Right lobe of liver (tissue), 6 donors: ENCODE data around the gene BRMS1. TPM values are rescaled to one million over a fixed set of nuclear protein-coding genes. Genes with fewer than 3 reads are reported as not detected.
"Not testable (repeated sequence)": the region's sequence is repeated elsewhere in the genome, so short reads cannot be mapped to it uniquely, and the experiment has no call there.

Experiments used
- ATAC-seq, 4 donors: fragments of 200-7000 bp; cut with Tn5 transposase; one replicate each; pipeline ENCODE4 v1.9.1; 2020; ENCODE audit warnings: mild to moderate bottlenecking in 4 of 4, moderate library complexity in 4 of 4
- DNase-seq, 3 donors: peaks; one replicate each; pipeline ENCODE4 v3.0.0-alpha.2; 2020
- H3K27ac ChIP-seq, 3 donors: fragments of 200-600 bp; one replicate each; pipeline ENCODE4 v1.8.0; 2022
- H3K27me3 ChIP-seq, 2 donors: fragments of 200-600 bp; one replicate each; pipeline ENCODE4 v1.8.0; 2022
- H3K36me3 ChIP-seq, 4 donors: fragments of 200-600 bp; sonication (generic) in 1 of 4; one replicate each; pipeline versions ENCODE4 v1.5.1 to v1.8.0; 2017 to 2022; ENCODE audit warnings: control low read depth in 1 of 4
- H3K4me1 ChIP-seq, 4 donors: fragments of 200-600 bp; sonication (generic) in 1 of 4; one replicate each; pipeline versions ENCODE4 v1.5.1 to v1.8.0; 2017 to 2022; ENCODE audit warnings: control low read depth in 1 of 4
- H3K4me3 ChIP-seq, 3 donors: fragments of 200-600 bp; one replicate each; pipeline ENCODE4 v1.8.0; 2022
- H3K9me3 ChIP-seq, 4 donors: fragments of 200-600 bp; sonication (generic) in 1 of 4; one replicate each; pipeline versions ENCODE4 v1.5.1 to v1.8.0; 2017 to 2022; ENCODE audit warnings: control low read depth in 1 of 4
- CTCF ChIP-seq, 4 donors: fragments of 200-600 bp in 3 of 4; fragments of 450-650 bp in 1 of 4; IDR thresholded peaks; one replicate each; pipeline versions ENCODE4 v1.5.1 to v1.8.0; 2016 to 2022; ENCODE audit warnings: antibody characterized with exemption in 4 of 4, mild to moderate bottlenecking in 2 of 4
- POLR2A ChIP-seq: fragments of 450-650 bp; IDR thresholded peaks from one replicate; pipeline ENCODE4 v1.6.1; 2017; ENCODE audit warnings: antibody characterized with exemption, mild to moderate bottlenecking
- WGBS: methylation state at CpG from one replicate; pipeline ENCODE4 v1.1.6; 2018; ENCODE audit warnings: low coverage, low lambda C conversion rate; ENCODE audit not compliant: insufficient coverage; ENCODE audit errors: missing lambda C conversion rate; 5-methylcytosine and 5-hydroxymethylcytosine counted together
- intact Hi-C, 2 donors: fragments of 100-400 bp; cut with DNase I; formaldehyde crosslinking; loops; one replicate each; pipeline versions ENCODE4 v1.11.2 to v1.14.1; 2022
- total RNA-seq, 6 experiments: library from RNA; depleted of rRNA in 2 of 6; stranded (reverse); fragments of >200 nt in 2 of 6; fragmentation: NEBNext Ultra II Directional in 3 of 6; extraction: Animal tissue kit (Norgen Biotek cat#: 25700) in 3 of 6; gene quantifications; one replicate each; pipeline versions ENCODE4 v1.1.0 to v1.2.4, GENCODE V29; 2016 to 2023
- donor health status: DM: no; HTN: yes; CAD: no.
- donor health status: DM: no; HTN: no; CAD: no.
- donor health status: DM: no; HTN: no; CAD: no.
- donor health status: DM: no; HTN: yes; CAD: no.
- donor health status: DM: no; HTN: yes; CAD: no.

The BRMS1 gene
- total RNA-seq, 6 experiments from 2014 or later: 8.2 to 31.9 (median 12.1) TPM

- H3K27me3 ChIP-seq: no peaks in the 10 kb centered on the region
- intact Hi-C loops: no loop called here
- no peaks in the 10 kb centered on the region for H3K36me3 ChIP-seq
- TF ChIP-seq CTCF (IDR thresholded peaks at IDR 0.05) (no peak), POLR2A (no peak)
- H3K4me3 ChIP-seq: no peak overlapping the region
- H3K9me3 ChIP-seq: no peaks in the 10 kb centered on the region
- no peak for ATAC-seq
- no peak for DNase-seq
- no peaks in the 10 kb centered on the region for H3K4me1 ChIP-seq
- 71% methylated on average over 6 of the region's 14 CpGs for WGBS
- no peak overlapping the region for H3K27ac ChIP-seq
Measured at GRCh38 chr11:66363187-66363601, 18.3 kb upstream of the BRMS1 start.

- H3K4me3 ChIP-seq: no peak overlapping the region
- TF ChIP-seq POLR2A (no peak), CTCF (IDR thresholded peaks at IDR 0.05) (no peak)
- no peaks in the 10 kb centered on the region for H3K4me1 ChIP-seq
- H3K27ac ChIP-seq: no peak overlapping the region
- no peaks in the 10 kb centered on the region for H3K27me3 ChIP-seq
- intact Hi-C loops: no loop called here
- no peaks in the 10 kb centered on the region for H3K9me3 ChIP-seq
- 94% methylated on average over 4 of the region's 9 CpGs for WGBS
- no peaks in the 10 kb centered on the region for H3K36me3 ChIP-seq
- ATAC-seq (no peak), DNase-seq (peak in 1 of 3 donors; percentile 31)
Measured at GRCh38 chr11:66362481-66363147, 17.7 kb upstream of the BRMS1 start.

- Histone ChIP-seq H3K4me3 (no peak overlapping the region), H3K27ac (no peak overlapping the region), H3K36me3 (no peaks in the 10 kb centered on the region), H3K27me3 (no peaks in the 10 kb centered on the region), H3K4me1 (no peaks in the 10 kb centered on the region), H3K9me3 (no peaks in the 10 kb centered on the region)
- TF ChIP-seq POLR2A: no peak
- intact Hi-C loops: no loop called here
- DNase-seq: peak in 1 of 3 donors; percentile 22
- WGBS: 54% methylated on average over 2 of the region's 6 CpGs
- ATAC-seq: no peak
Measured at GRCh38 chr11:66361502-66361941, 16.6 kb upstream of the BRMS1 start.

- H3K27ac ChIP-seq: no peak overlapping the region
- H3K4me1 ChIP-seq: no peaks in the 10 kb centered on the region
- ATAC-seq (no peak), DNase-seq (peak in 1 of 3 donors; percentile 35)
- H3K36me3 ChIP-seq: no peaks in the 10 kb centered on the region
- TF ChIP-seq CTCF (IDR thresholded peaks at IDR 0.05): no peak
- no peak for TF ChIP-seq POLR2A
- no peaks in the 10 kb centered on the region for H3K27me3 ChIP-seq
- no peaks in the 10 kb centered on the region for H3K9me3 ChIP-seq
- intact Hi-C loops: no loop called here
- 97% methylated on average over 9 of the region's 15 CpGs for WGBS
- no peak overlapping the region for H3K4me3 ChIP-seq
Measured at GRCh38 chr11:66360406-66361073, 15.6 kb upstream of the BRMS1 start.

GRCh38 chr11:66359662-66360087, 14.8 kb upstream of the BRMS1 start:
- peak in 1 of 3 donors; percentile 30 for DNase-seq
- Histone ChIP-seq H3K27me3 (no peaks in the 10 kb centered on the region), H3K36me3 (no peaks in the 10 kb centered on the region), H3K4me1 (no peaks in the 10 kb centered on the region), H3K9me3 (no peaks in the 10 kb centered on the region), H3K27ac (no peak overlapping the region), H3K4me3 (no peak overlapping the region)
- TF ChIP-seq CTCF (IDR thresholded peaks at IDR 0.05): no peak
- no peak for ATAC-seq
- 0% methylated on average over 1 of the region's 3 CpGs for WGBS
- intact Hi-C loops: no loop called here

- ATAC-seq (peak in 1 of 4 donors; percentile 8), DNase-seq (peak in 1 of 3 donors; percentile 8)
- H3K36me3 ChIP-seq, intact Hi-C loops, H3K27me3 ChIP-seq, H3K9me3 ChIP-seq: not testable (repeated sequence)
- H3K4me3 ChIP-seq: peak overlapping the region in 2 of 3 donors; percentile 27 to 49
- WGBS: 33% methylated on average over 8 of the region's 8 CpGs
- peaks cover 0 to 42% (median 5%) of the 10 kb centered on the region in 4 donors for H3K4me1 ChIP-seq
- H3K27ac ChIP-seq: peak overlapping the region in 2 of 3 donors; percentile 59 to 86
Measured at GRCh38 chr11:66350560-66351235, 5.8 kb upstream of the BRMS1 start.
